ENCODE results near the gene SEMA3F.

SEMA3F gene

GRCh38 chr3:50138266-50139200, 16.6 kb upstream of the SEMA3F start:
- peaks cover 36% of the 10 kb centered on the region for H3K27me3 ChIP-seq (ENCODE audit: control insufficient read depth, low read length)
- H3K36me3 ChIP-seq (ENCODE audit: control insufficient read depth, low read length), result no peaks in the 10 kb centered on the region
- no peaks in the 10 kb centered on the region for H3K79me2 ChIP-seq (ENCODE audit: control insufficient read depth, low read length)
- H3K27ac ChIP-seq (ENCODE audit: low read depth, low read length), result no peak overlapping the region
- no peak overlapping the region for H3K4me2 ChIP-seq (ENCODE audit: low read length)
- no peaks in the 10 kb centered on the region for H3K9me3 ChIP-seq (ENCODE audit: control insufficient read depth, insufficient read depth, low read length)
- H3K9me2 ChIP-seq (replicated peaks; ENCODE audit: control insufficient read depth, low read length), result no peaks in the 10 kb centered on the region
- H4K20me1 ChIP-seq (ENCODE audit: control insufficient read depth, insufficient read depth, low read depth, low read length), result no peaks in the 10 kb centered on the region; the same call in 1 of the 2 replicates
- H3K4me3 ChIP-seq (ENCODE audit: low read length), result no peak overlapping the region
- H3F3A ChIP-seq (ENCODE audit: control insufficient read depth, insufficient read depth), result no peaks in the 10 kb centered on the region
- TF ChIP-seq EZH2phosphoT487 (IDR thresholded peaks at IDR 0.05; ENCODE audit: borderline replicate concordance, low read length), result no peak
- TF ChIP-seq, protein P1, sequence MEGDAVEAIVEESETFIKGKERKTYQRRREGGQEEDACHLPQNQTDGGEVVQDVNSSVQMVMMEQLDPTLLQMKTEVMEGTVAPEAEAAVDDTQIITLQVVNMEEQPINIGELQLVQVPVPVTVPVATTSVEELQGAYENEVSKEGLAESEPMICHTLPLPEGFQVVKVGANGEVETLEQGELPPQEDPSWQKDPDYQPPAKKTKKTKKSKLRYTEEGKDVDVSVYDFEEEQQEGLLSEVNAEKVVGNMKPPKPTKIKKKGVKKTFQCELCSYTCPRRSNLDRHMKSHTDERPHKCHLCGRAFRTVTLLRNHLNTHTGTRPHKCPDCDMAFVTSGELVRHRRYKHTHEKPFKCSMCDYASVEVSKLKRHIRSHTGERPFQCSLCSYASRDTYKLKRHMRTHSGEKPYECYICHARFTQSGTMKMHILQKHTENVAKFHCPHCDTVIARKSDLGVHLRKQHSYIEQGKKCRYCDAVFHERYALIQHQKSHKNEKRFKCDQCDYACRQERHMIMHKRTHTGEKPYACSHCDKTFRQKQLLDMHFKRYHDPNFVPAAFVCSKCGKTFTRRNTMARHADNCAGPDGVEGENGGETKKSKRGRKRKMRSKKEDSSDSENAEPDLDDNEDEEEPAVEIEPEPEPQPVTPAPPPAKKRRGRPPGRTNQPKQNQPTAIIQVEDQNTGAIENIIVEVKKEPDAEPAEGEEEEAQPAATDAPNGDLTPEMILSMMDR (IDR thresholded peaks at IDR 0.05; ENCODE audit: low read depth, low read length, poor library complexity, severe bottlenecking), result no peak
- no peaks in the 10 kb centered on the region for H3K4me1 ChIP-seq (ENCODE audit: control insufficient read depth, low read length)

- no peak overlapping the region for H3K27ac ChIP-seq (ENCODE audit: low read depth, low read length)
- H3K36me3 ChIP-seq (ENCODE audit: control insufficient read depth, low read length), result no peaks in the 10 kb centered on the region
- H4K20me1 ChIP-seq (ENCODE audit: control insufficient read depth, insufficient read depth, low read depth, low read length), result no peaks in the 10 kb centered on the region; the same call in 1 of the 2 replicates
- TF ChIP-seq, protein P1 (IDR thresholded peaks at IDR 0.05; ENCODE audit: low read depth, low read length, poor library complexity, severe bottlenecking), result no peak
- no peak for TF ChIP-seq EZH2phosphoT487 (IDR thresholded peaks at IDR 0.05; ENCODE audit: borderline replicate concordance, low read length)
- H3K79me2 ChIP-seq (ENCODE audit: control insufficient read depth, low read length), result no peaks in the 10 kb centered on the region
- H3K4me3 ChIP-seq (ENCODE audit: low read length), result no peak overlapping the region
- peaks cover 28% of the 10 kb centered on the region for H3K27me3 ChIP-seq (ENCODE audit: control insufficient read depth, low read length)
- H3F3A ChIP-seq (ENCODE audit: control insufficient read depth, insufficient read depth), result no peaks in the 10 kb centered on the region
- no peaks in the 10 kb centered on the region for H3K9me3 ChIP-seq (ENCODE audit: control insufficient read depth, insufficient read depth, low read length)
- H3K9me2 ChIP-seq (replicated peaks; ENCODE audit: control insufficient read depth, low read length), result no peaks in the 10 kb centered on the region
- no peaks in the 10 kb centered on the region for H3K4me1 ChIP-seq (ENCODE audit: control insufficient read depth, low read length)
- H3K4me2 ChIP-seq (ENCODE audit: low read length), result no peak overlapping the region
These were observed 15.8 kb upstream of the SEMA3F start for GRCh38 chr3:50139308-50139707.

DNA sequence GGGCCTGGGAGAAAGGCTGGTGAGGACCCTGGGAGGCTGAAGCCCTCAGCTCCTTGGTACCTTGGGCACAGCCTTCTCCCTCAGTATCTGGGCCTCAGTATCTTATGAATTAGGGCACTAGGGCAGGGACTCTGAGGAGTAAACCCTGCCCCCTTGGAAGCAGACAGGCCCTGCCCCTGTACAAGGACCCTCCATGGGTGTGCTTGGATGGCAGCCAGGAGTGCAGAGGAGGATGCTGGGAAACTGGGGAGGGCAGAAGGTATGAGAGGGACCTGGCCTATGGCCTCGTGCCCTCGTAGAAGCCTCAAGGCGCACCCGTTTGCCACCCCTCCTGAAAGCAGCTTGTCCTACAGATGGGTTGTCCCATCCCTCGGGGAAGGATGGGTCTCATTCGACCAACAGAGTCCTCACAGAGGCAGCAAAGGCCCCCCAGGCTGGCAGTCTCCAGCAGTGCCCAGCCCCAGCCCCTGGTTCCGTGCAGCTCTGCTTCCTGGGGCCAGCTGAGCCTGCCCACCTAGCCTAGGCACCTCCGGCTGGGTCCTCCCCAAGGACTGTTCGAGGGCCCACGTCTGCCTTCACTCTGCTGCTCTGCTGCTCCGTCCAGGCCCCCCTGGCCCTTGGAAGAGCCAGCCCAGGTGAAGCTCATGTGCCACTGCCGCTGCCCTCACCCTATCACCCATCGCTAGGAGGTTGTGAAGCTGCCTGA, 15.3 kb upstream of the SEMA3F start:
- TF ChIP-seq, protein P1 (IDR thresholded peaks at IDR 0.05; ENCODE audit: low read depth, low read length, poor library complexity, severe bottlenecking), result no peak
- TF ChIP-seq EZH2phosphoT487 (IDR thresholded peaks at IDR 0.05; ENCODE audit: borderline replicate concordance, low read length), result no peak
- Histone ChIP-seq H3K4me2 (ENCODE audit: low read length) (no peak overlapping the region), H3K79me2 (ENCODE audit: control insufficient read depth, low read length) (no peaks in the 10 kb centered on the region), H4K20me1 (ENCODE audit: control insufficient read depth, insufficient read depth, low read depth, low read length) (no peaks in the 10 kb centered on the region; the same call in 1 of the 2 replicates), H3K27me3 (ENCODE audit: control insufficient read depth, low read length) (peaks cover 24% of the 10 kb centered on the region), H3K27ac (ENCODE audit: low read depth, low read length) (no peak overlapping the region), H3K9me3 (ENCODE audit: control insufficient read depth, insufficient read depth, low read length) (no peaks in the 10 kb centered on the region), H3K36me3 (ENCODE audit: control insufficient read depth, low read length) (no peaks in the 10 kb centered on the region), H3K9me2 (replicated peaks; ENCODE audit: control insufficient read depth, low read length) (no peaks in the 10 kb centered on the region), H3F3A (ENCODE audit: control insufficient read depth, insufficient read depth) (no peaks in the 10 kb centered on the region), H3K4me3 (ENCODE audit: low read length) (no peak overlapping the region), H3K4me1 (ENCODE audit: control insufficient read depth, low read length) (no peaks in the 10 kb centered on the region)
